Measurements from ENCODE around the gene NOD2. TPM values are rescaled to one million over a fixed set of nuclear protein-coding genes. Genes with fewer than 3 reads are reported as not detected.

The NOD2 gene
- total RNA-seq, 3 donors from 2014 or later (not counting 1 experiment from before 2014, with no cell fraction given): 2.8 to 8.6 (median 2.9) TPM

DNA sequence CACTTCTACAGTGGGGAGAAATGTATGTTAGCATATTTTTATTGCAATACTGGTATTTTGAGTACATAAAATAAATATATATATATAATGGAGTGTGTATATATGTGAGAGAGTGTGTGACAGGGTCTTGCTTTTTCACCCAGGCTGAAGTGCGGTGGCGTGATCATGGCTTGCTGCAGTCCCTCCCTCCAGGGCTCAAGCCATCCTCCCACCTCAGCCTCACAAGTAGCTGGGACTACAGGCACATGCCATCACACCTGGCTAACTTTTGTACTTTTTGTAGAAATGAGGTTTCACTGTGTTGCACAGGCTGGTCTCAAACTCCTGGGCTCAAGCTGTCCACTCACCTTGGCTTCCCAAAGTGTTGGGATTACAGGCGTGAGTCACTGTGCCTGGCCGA is 52.5 kb downstream of the NOD2 start:
- ATAC-seq: no peak
- intact Hi-C loops (cut with micrococcal nuclease): loop anchor here (2.0 to 10.0 kb wide), 4 partner anchors 59 to 419 kb away; partner anchors contain the start of genes BRD7 and NKD1
- Mint-ChIP-seq H3K36me3 (peaks cover 12% of the 10 kb centered on the region), H3K27ac (peak overlapping the region; percentile 97 to 99), H3K9me3 (no peaks in the 10 kb centered on the region), H3K27me3 (ENCODE audit: low read depth in 2 of 2) (no peaks in the 10 kb centered on the region), H3K4me3 (peak overlapping the region; percentile 66), H3K4me1 (peaks cover 51 to 60% of the 10 kb centered on the region in 2 donors)
- Histone ChIP-seq H3K36me3 (ENCODE audit: control insufficient read depth, insufficient read depth, low read length) (peaks cover 39% of the 10 kb centered on the region), H3K27ac (ENCODE audit: low read length) (peak overlapping the region; percentile 49), H3K27me3 (ENCODE audit: control insufficient read depth, insufficient read depth, low read length) (no peaks in the 10 kb centered on the region), H3K9me3 (ENCODE audit: control insufficient read depth, insufficient read depth, low read length) (no peaks in the 10 kb centered on the region), H3K4me1 (ENCODE audit: control insufficient read depth, insufficient read depth, low read length) (peaks cover 25% of the 10 kb centered on the region), H3K4me3 (ENCODE audit: low read length) (no peak overlapping the region)
- TF ChIP-seq, protein P1, sequence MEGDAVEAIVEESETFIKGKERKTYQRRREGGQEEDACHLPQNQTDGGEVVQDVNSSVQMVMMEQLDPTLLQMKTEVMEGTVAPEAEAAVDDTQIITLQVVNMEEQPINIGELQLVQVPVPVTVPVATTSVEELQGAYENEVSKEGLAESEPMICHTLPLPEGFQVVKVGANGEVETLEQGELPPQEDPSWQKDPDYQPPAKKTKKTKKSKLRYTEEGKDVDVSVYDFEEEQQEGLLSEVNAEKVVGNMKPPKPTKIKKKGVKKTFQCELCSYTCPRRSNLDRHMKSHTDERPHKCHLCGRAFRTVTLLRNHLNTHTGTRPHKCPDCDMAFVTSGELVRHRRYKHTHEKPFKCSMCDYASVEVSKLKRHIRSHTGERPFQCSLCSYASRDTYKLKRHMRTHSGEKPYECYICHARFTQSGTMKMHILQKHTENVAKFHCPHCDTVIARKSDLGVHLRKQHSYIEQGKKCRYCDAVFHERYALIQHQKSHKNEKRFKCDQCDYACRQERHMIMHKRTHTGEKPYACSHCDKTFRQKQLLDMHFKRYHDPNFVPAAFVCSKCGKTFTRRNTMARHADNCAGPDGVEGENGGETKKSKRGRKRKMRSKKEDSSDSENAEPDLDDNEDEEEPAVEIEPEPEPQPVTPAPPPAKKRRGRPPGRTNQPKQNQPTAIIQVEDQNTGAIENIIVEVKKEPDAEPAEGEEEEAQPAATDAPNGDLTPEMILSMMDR (IDR thresholded peaks at IDR 0.05): no peak
- 79% methylated on average over 4 of the region's 4 CpGs for WGBS (ENCODE audit: insufficient coverage)
- DNase-seq: peak in 1 of 2 donors; percentile 21

DNA sequence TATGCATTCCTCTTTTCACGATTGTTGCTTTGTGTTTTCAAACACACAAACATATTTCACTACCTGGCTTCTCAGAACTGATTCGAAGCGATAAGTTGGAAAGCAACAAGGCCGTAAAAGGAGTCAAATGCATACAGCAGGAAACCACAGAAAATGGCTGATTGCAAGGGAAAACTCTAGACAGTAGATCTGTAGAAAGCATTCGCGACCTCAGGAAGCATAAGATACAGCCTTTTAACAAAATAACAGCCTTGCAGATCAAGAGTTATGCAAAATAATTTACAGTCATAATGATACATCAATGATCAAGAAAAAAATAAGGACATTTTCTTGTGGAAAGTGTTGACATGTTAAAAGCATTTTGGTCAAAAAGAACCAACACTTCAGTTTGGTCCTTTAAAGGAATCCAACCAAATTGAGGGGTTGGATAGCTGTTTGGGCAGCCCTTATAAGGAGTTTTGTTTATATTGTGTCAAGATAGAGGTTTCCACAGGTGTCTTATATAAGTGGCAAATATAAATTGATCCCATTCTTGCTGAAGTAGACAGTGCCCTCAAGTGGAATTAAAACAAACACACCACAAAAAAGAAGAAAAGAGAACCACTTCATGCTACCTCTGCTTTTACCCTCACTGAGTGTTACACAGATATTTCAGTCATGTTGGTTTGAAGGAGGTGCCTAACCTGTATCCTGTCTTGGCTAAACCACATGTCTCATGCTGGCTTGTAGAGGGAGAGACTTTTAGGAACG is 54.0 kb downstream of the NOD2 start:
- DNase-seq (peak in 1 of 2 donors; percentile 79), ATAC-seq (peak; percentile 66 to 85 (median 73))
- Mint-ChIP-seq H3K4me1 (peaks cover 41 to 53% of the 10 kb centered on the region in 2 donors), H3K4me3 (peak overlapping the region; percentile 83), H3K27me3 (ENCODE audit: low read depth in 2 of 2) (no peaks in the 10 kb centered on the region), H3K36me3 (peaks cover 14% of the 10 kb centered on the region), H3K27ac (peak overlapping the region; percentile 87 to 92), H3K9me3 (no peaks in the 10 kb centered on the region)
- Histone ChIP-seq H3K27me3 (ENCODE audit: control insufficient read depth, insufficient read depth, low read length) (no peaks in the 10 kb centered on the region), H3K36me3 (ENCODE audit: control insufficient read depth, insufficient read depth, low read length) (peaks cover 52% of the 10 kb centered on the region), H3K4me1 (ENCODE audit: control insufficient read depth, insufficient read depth, low read length) (peaks cover 20% of the 10 kb centered on the region), H3K4me3 (ENCODE audit: low read length) (no peak overlapping the region), H3K9me3 (ENCODE audit: control insufficient read depth, insufficient read depth, low read length) (no peaks in the 10 kb centered on the region), H3K27ac (ENCODE audit: low read length) (peak overlapping the region; percentile 80)
- TF ChIP-seq, protein P1 (IDR thresholded peaks at IDR 0.05): peak; percentile 56
- 0% methylated on average over 6 of the region's 7 CpGs for WGBS (ENCODE audit: insufficient coverage)
- intact Hi-C loops (cut with micrococcal nuclease): loop anchor here (1.0 to 10.0 kb wide), 5 partner anchors 57 to 421 kb away; partner anchors contain the start of genes BRD7 and NKD1

DNA sequence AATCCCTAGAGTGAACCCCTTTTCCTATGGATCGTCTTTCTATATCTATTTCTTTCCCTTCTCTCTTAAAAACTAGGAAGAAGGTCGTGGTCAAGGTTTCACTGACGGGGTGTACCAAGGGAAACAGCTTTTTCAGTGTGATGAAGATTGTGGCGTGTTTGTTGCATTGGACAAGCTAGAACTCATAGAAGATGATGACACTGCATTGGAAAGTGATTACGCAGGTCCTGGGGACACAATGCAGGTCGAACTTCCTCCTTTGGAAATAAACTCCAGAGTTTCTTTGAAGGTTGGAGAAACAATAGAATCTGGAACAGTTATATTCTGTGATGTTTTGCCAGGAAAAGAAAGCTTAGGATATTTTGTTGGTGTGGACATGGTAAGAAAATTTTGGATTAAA is 58.1 kb downstream of the NOD2 start:
- no peak for DNase-seq
- H3K4me3 ChIP-seq (ENCODE audit: low read length): no peak overlapping the region
- TF ChIP-seq, protein P1 (IDR thresholded peaks at IDR 0.05): no peak
- Mint-ChIP-seq H3K36me3 (peaks cover 31% of the 10 kb centered on the region), H3K27ac (no peak overlapping the region), H3K4me1 (peaks cover 25 to 41% of the 10 kb centered on the region in 2 donors), H3K4me3 (no peak overlapping the region), H3K27me3 (ENCODE audit: low read depth in 2 of 2) (no peaks in the 10 kb centered on the region), H3K9me3 (no peaks in the 10 kb centered on the region)
- intact Hi-C loops (cut with micrococcal nuclease): no loop called here
- no peak for ATAC-seq
- no peaks in the 10 kb centered on the region for H3K4me1 ChIP-seq (ENCODE audit: control insufficient read depth, insufficient read depth, low read length)
- H3K27ac ChIP-seq (ENCODE audit: low read length): no peak overlapping the region
- H3K27me3 ChIP-seq (ENCODE audit: control insufficient read depth, insufficient read depth, low read length): no peaks in the 10 kb centered on the region
- 78% methylated on average over 5 of the region's 6 CpGs for WGBS (ENCODE audit: insufficient coverage)
- peaks cover 71% of the 10 kb centered on the region for H3K36me3 ChIP-seq (ENCODE audit: control insufficient read depth, insufficient read depth, low read length)
- no peaks in the 10 kb centered on the region for H3K9me3 ChIP-seq (ENCODE audit: control insufficient read depth, insufficient read depth, low read length)

Measured in natural killer cell (primary cell).